ENCODE measurements around the gene DLG3. TPM values are rescaled to one million over a fixed set of nuclear protein-coding genes. Genes with fewer than 3 reads are reported as not detected.
A peak's percentile ranks its signal among the peaks of the same experiment; 100 is the strongest.

DLG3 gene
- total and polyA plus RNA-seq, 2 of the 8 experiments (the other 6 are each of a cell fraction or from before 2014, with no cell fraction given), result 29.2 to 63.8 TPM

Small RNAs within 50 kb of the gene (small RNA-seq; reads per million reads assigned to genes)
- not detected for gene RNU4-81P (ENCODE audit: insufficient read depth)
- 4.5 reads per million, percentile 57 among the genes with 10 or more reads in this experiment for gene RNY4P23 (ENCODE audit: insufficient read depth)

Other genes with a start within 250 kb of the DLG3 start
- gene AWAT1, start 210.2 kb upstream of the DLG3 start, total RNA-seq (2021; fragmentation: NEBNext Ultra II Directional; extraction: Animal tissue kit (Norgen Biotek cat#: 25700)), result not detected in 2 replicates
- gene AWAT1, start 210.2 kb upstream of the DLG3 start, polyA plus RNA-seq (2011; rRNA removed), result not detected in 2 replicates
- gene P2RY4, start 184.6 kb upstream of the DLG3 start, total RNA-seq (2021; fragmentation: NEBNext Ultra II Directional; extraction: Animal tissue kit (Norgen Biotek cat#: 25700)), result not detected in 2 replicates
- gene P2RY4, start 184.6 kb upstream of the DLG3 start, polyA plus RNA-seq (2011; rRNA removed), result 0.38 and 0.55 TPM in 2 replicates
- not detected in 2 replicates for gene ARR3, start 176.5 kb upstream of the DLG3 start, total RNA-seq (2021; fragmentation: NEBNext Ultra II Directional; extraction: Animal tissue kit (Norgen Biotek cat#: 25700))
- gene ARR3, start 176.5 kb upstream of the DLG3 start, polyA plus RNA-seq (2011; rRNA removed), result not detected in 2 replicates
- not detected in 2 replicates for gene RAB41, start 162.7 kb upstream of the DLG3 start, total RNA-seq (2021; fragmentation: NEBNext Ultra II Directional; extraction: Animal tissue kit (Norgen Biotek cat#: 25700))
- not detected in 2 replicates for gene RAB41, start 162.7 kb upstream of the DLG3 start, polyA plus RNA-seq (2011; rRNA removed)
- gene PDZD11, start 154.9 kb upstream of the DLG3 start, total RNA-seq (2021; fragmentation: NEBNext Ultra II Directional; extraction: Animal tissue kit (Norgen Biotek cat#: 25700)), result 29.1 and 31.5 TPM in 2 replicates
- 37.6 and 55.9 TPM in 2 replicates for gene PDZD11, start 154.9 kb upstream of the DLG3 start, polyA plus RNA-seq (2011; rRNA removed)
- 35.7 and 36.6 TPM in 2 replicates for gene KIF4A, start 154.7 kb upstream of the DLG3 start, total RNA-seq (2021; fragmentation: NEBNext Ultra II Directional; extraction: Animal tissue kit (Norgen Biotek cat#: 25700))
- gene KIF4A, start 154.7 kb upstream of the DLG3 start, polyA plus RNA-seq (2011; rRNA removed), result 8.4 and 10.9 TPM in 2 replicates
- 25.6 and 27.6 TPM in 2 replicates for gene GDPD2, start 21.5 kb upstream of the DLG3 start, total RNA-seq (2021; fragmentation: NEBNext Ultra II Directional; extraction: Animal tissue kit (Norgen Biotek cat#: 25700))
- 68.3 and 75.5 TPM in 2 replicates for gene GDPD2, start 21.5 kb upstream of the DLG3 start, polyA plus RNA-seq (2011; rRNA removed)